Caco-2 (cell line): Measurements from ENCODE around the gene SLC25A34. TPM values are rescaled to one million over a fixed set of nuclear protein-coding genes. Genes with fewer than 3 reads are reported as not detected.

Experiments used
- BruUV-seq: library from RNA; stranded (reverse); fragments of 400-500 nt; replicated peaks from 2 replicates; lab custom pipeline; 2021; lab: Mats Ljungman, UMichigan
- CTCF ChIA-PET: fragments of 300-600 bp; sonication (Branson Sonifier 250); formaldehyde crosslinking; loops from one replicate; lab custom pipeline; 2022; ENCODE audit warnings: antibody characterized with exemption; lab: Charles Lee
- POLR2A ChIA-PET: fragments of 300-600 bp; sonication (Branson Sonifier 250); formaldehyde crosslinking; loops from one replicate; lab custom pipeline; 2022; ENCODE audit warnings: antibody characterized with exemption; lab: Charles Lee
- DNase-seq, 2 experiments: peaks; one replicate each; pipeline versions ENCODE4 v3.0.0 to v3.0.0-alpha.2; 2020 to 2022
- H3K27me3 ChIP-seq: replicated peaks from 2 replicates; pipeline ENCODE4 v1.6.0; 2011; ENCODE audit warnings: low read length; ENCODE audit not compliant: control insufficient read depth, insufficient read depth
- H3K36me3 ChIP-seq: 2 replicates; pipeline ENCODE4 v1.5.1; 2011; ENCODE audit warnings: low read length; ENCODE audit not compliant: control insufficient read depth, insufficient read depth
- H3K4me1 ChIP-seq: fragments of 250-450 bp; sonication (Bioruptor Pico); 2 replicates; pipeline ENCODE4 v1.5.1; 2020; ENCODE audit warnings: mild to moderate bottlenecking
- H3K4me3 ChIP-seq: 2 replicates; pipeline ENCODE4 v1.5.1; 2011; ENCODE audit warnings: low read depth, mild to moderate bottlenecking, control low read depth, low read length
- H3K9me3 ChIP-seq: fragments of 250-450 bp; sonication (Bioruptor Pico); 2 replicates; pipeline ENCODE4 v1.5.1; 2020; ENCODE audit warnings: mild to moderate bottlenecking, moderate library complexity
- H3K27ac Mint-ChIP-seq: one replicate; pipeline ENCODE4 v1.8.0; 2022; ENCODE audit warnings: mixed read lengths; ENCODE audit not compliant: unreplicated experiment
- H3K27me3 Mint-ChIP-seq: one replicate; pipeline ENCODE4 v1.8.0; 2022; ENCODE audit warnings: mixed read lengths; ENCODE audit not compliant: insufficient read depth, unreplicated experiment
- H3K36me3 Mint-ChIP-seq: one replicate; pipeline ENCODE4 v1.8.0; 2022; ENCODE audit warnings: mild to moderate bottlenecking, mixed read lengths; ENCODE audit not compliant: insufficient read depth, unreplicated experiment
- H3K4me1 Mint-ChIP-seq: one replicate; pipeline ENCODE4 v1.8.0; 2022; ENCODE audit warnings: low read depth, mixed read lengths; ENCODE audit not compliant: unreplicated experiment
- H3K4me3 Mint-ChIP-seq: one replicate; pipeline ENCODE4 v1.8.0; 2022; ENCODE audit warnings: mild to moderate bottlenecking, moderate library complexity, mixed read lengths; ENCODE audit not compliant: unreplicated experiment
- H3K9me3 Mint-ChIP-seq: one replicate; pipeline ENCODE4 v1.8.0; 2022; ENCODE audit warnings: mixed read lengths; ENCODE audit not compliant: unreplicated experiment
- intact Hi-C: fragments of 100-400 bp; cut with micrococcal nuclease; formaldehyde crosslinking; loops from one replicate; pipeline ENCODE4 v1.10.0; 2022; ENCODE audit not compliant: unreplicated experiment
- total RNA-seq: library from RNA; stranded (reverse); gene quantifications from 2 replicates; pipeline ENCODE4 v1.2.3, GENCODE V29; 2022
- TF ChIP-seq, protein P1 (sequence below), 2 experiments: fragments of 200-600 bp in 1 of 2; IDR thresholded peaks; 1 replicate in 1 of 2; 2 replicates in 1 of 2; pipeline versions ENCODE4 v1.5.1 to v1.8.0; 2011 to 2022; ENCODE audit warnings: antibody characterized with exemption in 1 of 2, control low read depth in 1 of 2, inconsistent platforms in 1 of 2, low read depth in 1 of 2, low read length in 1 of 2, mild to moderate bottlenecking in 1 of 2, moderate library complexity in 1 of 2; ENCODE audit not compliant: insufficient read depth in 1 of 2, severe bottlenecking in 1 of 2, unreplicated experiment in 1 of 2

Gene SLC25A34
- total RNA-seq, 1 experiment from 2014 or later, result 1.1 TPM

DNA sequence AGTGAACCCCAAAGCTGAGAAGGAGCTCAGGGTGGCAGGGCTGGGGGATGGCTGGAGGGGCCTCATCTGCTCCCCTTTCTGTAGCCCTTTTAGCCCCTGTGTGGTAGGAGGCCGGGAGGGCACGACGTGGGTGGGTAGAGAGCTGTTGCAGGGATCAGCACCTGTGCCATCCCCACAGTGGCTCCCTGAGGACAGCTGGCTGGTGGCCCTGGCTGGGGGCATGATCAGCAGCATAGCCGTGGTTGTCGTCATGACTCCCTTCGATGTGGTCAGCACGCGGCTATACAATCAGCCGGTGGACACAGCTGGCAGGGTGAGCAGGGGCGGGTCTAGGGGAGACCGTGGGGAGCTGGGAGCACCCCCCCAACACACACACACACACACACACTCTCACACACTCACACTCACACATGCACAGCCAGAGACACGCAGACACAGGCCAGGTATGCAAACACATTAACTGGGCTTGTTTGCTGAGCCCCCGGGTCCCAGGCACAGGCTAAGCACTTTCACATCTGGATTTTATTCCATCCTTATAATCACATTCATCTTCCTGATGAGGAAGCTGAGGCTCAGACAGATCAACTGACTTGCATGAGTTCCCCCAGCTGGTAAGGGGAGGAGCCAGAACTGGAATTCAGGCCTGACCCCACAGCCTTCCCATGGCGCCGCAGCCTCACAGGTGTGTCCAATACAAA is 2.5 kb downstream of the SLC25A34 start:
- intact Hi-C loops, result no loop called here
- Mint-ChIP-seq H3K9me3 (no peaks in the 10 kb centered on the region), H3K4me3 (no peak overlapping the region), H3K4me1 (peaks cover 7% of the 10 kb centered on the region), H3K27ac (no peak overlapping the region), H3K36me3 (peaks cover 9% of the 10 kb centered on the region), H3K27me3 (no peaks in the 10 kb centered on the region)
- H3K4me1 ChIP-seq, result peaks cover 27% of the 10 kb centered on the region
- ChIA-PET POLR2A (no interaction called here), CTCF (no interaction called here)
- no peak for DNase-seq
- no TSS peak for BruUV-seq
- H3K4me3 ChIP-seq, result no peak overlapping the region
- no peaks in the 10 kb centered on the region for H3K9me3 ChIP-seq
- no peaks in the 10 kb centered on the region for H3K36me3 ChIP-seq
- no peaks in the 10 kb centered on the region for H3K27me3 ChIP-seq
- TF ChIP-seq, protein P1, sequence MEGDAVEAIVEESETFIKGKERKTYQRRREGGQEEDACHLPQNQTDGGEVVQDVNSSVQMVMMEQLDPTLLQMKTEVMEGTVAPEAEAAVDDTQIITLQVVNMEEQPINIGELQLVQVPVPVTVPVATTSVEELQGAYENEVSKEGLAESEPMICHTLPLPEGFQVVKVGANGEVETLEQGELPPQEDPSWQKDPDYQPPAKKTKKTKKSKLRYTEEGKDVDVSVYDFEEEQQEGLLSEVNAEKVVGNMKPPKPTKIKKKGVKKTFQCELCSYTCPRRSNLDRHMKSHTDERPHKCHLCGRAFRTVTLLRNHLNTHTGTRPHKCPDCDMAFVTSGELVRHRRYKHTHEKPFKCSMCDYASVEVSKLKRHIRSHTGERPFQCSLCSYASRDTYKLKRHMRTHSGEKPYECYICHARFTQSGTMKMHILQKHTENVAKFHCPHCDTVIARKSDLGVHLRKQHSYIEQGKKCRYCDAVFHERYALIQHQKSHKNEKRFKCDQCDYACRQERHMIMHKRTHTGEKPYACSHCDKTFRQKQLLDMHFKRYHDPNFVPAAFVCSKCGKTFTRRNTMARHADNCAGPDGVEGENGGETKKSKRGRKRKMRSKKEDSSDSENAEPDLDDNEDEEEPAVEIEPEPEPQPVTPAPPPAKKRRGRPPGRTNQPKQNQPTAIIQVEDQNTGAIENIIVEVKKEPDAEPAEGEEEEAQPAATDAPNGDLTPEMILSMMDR (IDR thresholded peaks at IDR 0.05; ENCODE audit: insufficient read depth in 1 of 2, low read depth in 1 of 2, low read length in 1 of 2, severe bottlenecking in 1 of 2, unreplicated experiment in 1 of 2), result no peak

DNA sequence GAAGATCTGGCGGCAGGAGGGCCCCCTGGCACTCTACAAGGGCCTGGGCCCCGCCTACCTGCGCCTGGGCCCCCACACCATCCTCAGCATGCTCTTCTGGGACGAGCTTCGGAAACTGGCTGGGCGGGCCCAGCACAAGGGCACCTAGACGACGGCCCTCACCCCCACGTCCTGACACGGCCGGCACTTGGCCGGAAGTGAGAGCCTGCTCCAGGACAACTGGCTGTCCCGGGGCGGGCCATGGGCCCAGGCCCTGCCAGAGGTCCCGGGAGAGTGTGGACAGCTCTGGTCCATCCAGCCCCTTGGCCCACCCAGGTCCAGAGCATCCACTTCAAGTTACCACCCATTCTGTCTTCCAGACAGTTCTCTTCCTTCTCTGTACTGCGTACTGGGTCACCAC is 3.2 kb downstream of the SLC25A34 start:
- H3K4me3 ChIP-seq, result no peak overlapping the region
- Mint-ChIP-seq H3K36me3 (peaks cover 7% of the 10 kb centered on the region), H3K9me3 (no peaks in the 10 kb centered on the region), H3K4me3 (no peak overlapping the region), H3K27me3 (no peaks in the 10 kb centered on the region), H3K4me1 (peaks cover 7% of the 10 kb centered on the region), H3K27ac (no peak overlapping the region)
- peaks cover 27% of the 10 kb centered on the region for H3K4me1 ChIP-seq
- H3K9me3 ChIP-seq, result no peaks in the 10 kb centered on the region
- TF ChIP-seq, protein P1 (IDR thresholded peaks at IDR 0.05; ENCODE audit: insufficient read depth in 1 of 2, low read depth in 1 of 2, low read length in 1 of 2, severe bottlenecking in 1 of 2, unreplicated experiment in 1 of 2), result no peak
- POLR2A ChIA-PET, result no interaction called here
- H3K36me3 ChIP-seq, result no peaks in the 10 kb centered on the region
- intact Hi-C loops, result no loop called here
- no TSS peak for BruUV-seq
- no peaks in the 10 kb centered on the region for H3K27me3 ChIP-seq
- DNase-seq, result no peak
- CTCF ChIA-PET, result interaction anchor here (0.6 kb wide), 1 partner anchor 37 kb away, joined by 5 read pairs; no protein-coding TSS in a partner anchor

DNA sequence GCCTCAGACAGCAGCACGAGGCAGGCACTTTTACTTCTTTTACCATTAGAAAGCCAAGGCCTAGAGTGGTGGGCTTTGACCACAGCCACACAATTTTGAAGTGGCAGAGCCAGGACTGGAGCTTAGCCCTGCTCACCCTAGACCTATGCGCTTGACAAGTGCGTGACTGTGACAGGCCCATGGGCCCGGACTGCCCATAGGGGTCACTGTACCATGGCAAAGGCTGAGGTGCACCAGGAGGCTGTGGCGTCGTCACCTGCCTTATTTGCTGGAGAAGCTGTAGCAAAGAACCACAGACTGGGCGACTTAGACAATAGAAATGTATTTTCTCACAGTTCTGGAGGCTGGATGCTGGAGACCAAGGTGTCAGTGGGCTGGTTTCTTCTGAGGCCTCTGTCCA is 3.7 kb downstream of the SLC25A34 start:
- peaks cover 22% of the 10 kb centered on the region for H3K4me1 ChIP-seq
- intact Hi-C loops, result loop anchor here (2.0 to 10.0 kb wide), 2 partner anchors 55 to 145 kb away; partner anchors contain the start of gene PLEKHM2
- Mint-ChIP-seq H3K4me3 (no peak overlapping the region), H3K27me3 (no peaks in the 10 kb centered on the region), H3K4me1 (peaks cover 7% of the 10 kb centered on the region), H3K36me3 (peaks cover 7% of the 10 kb centered on the region), H3K9me3 (no peaks in the 10 kb centered on the region), H3K27ac (no peak overlapping the region)
- no peak overlapping the region for H3K4me3 ChIP-seq
- H3K36me3 ChIP-seq, result no peaks in the 10 kb centered on the region
- no peaks in the 10 kb centered on the region for H3K9me3 ChIP-seq
- ChIA-PET POLR2A (no interaction called here), CTCF (interaction anchor here (0.6 kb wide), 1 partner anchor 37 kb away, joined by 5 read pairs; no protein-coding TSS in a partner anchor)
- DNase-seq, result peak in 1 of 2 experiments; percentile 27
- no peaks in the 10 kb centered on the region for H3K27me3 ChIP-seq
- BruUV-seq, result no TSS peak
- TF ChIP-seq, protein P1 (IDR thresholded peaks at IDR 0.05; ENCODE audit: insufficient read depth in 1 of 2, low read depth in 1 of 2, low read length in 1 of 2, severe bottlenecking in 1 of 2, unreplicated experiment in 1 of 2), result no peak
